Bronchial epithelial cell (primary cell): ENCODE measurements around the gene DNAL1. TPM values are rescaled to one million over a fixed set of nuclear protein-coding genes. Genes with fewer than 3 reads are reported as not detected.
A peak's percentile ranks its signal among the peaks of the same experiment; 100 is the strongest.

Experiments
- DNase-seq: peaks from one replicate; pipeline ENCODE4 v3.0.0-alpha.2; 2010; ENCODE audit warnings: low read depth
- FAIRE-seq: peaks from 2 replicates; lab custom pipeline; 2011; peaks lifted over from hg19 to GRCh38; lab: Jason Lieb, UNC
- H3K27me3 ChIP-seq: 2 replicates; pipeline ENCODE4 v1.5.1; 2011; ENCODE audit warnings: low read length; ENCODE audit not compliant: control insufficient read depth, insufficient read depth
- H3K36me3 ChIP-seq: 2 replicates; pipeline ENCODE4 v1.5.1; 2011; ENCODE audit warnings: low read length; ENCODE audit not compliant: control insufficient read depth, insufficient read depth
- H3K4me3 ChIP-seq: 2 replicates; pipeline ENCODE4 v1.5.1; 2011; ENCODE audit warnings: mild to moderate bottlenecking, low read depth, low read length, control low read depth
- CTCF ChIP-seq: IDR thresholded peaks from 2 replicates; pipeline ENCODE4 v1.5.1; 2011; ENCODE audit warnings: mild to moderate bottlenecking, moderate library complexity, low read length, control low read depth, inconsistent platforms; ENCODE audit not compliant: insufficient read depth, severe bottlenecking
- total RNA-seq: library from RNA; depleted of rRNA; stranded (reverse); fragments of >200 nt; gene quantifications from 2 replicates; pipeline ENCODE4 v1.2.1, GENCODE V29; 2014

The DNAL1 gene
- total RNA-seq, 1 donor from 2014 or later: 5.8 TPM

GRCh38 chr14:73741876-73742519 lies 97.2 kb downstream of the DNAL1 start:
- no peaks in the 10 kb centered on the region for H3K27me3 ChIP-seq
- FAIRE-seq: no peak
- no peak overlapping the region for H3K4me3 ChIP-seq
- peaks cover 21% of the 10 kb centered on the region for H3K36me3 ChIP-seq
- no peak for TF ChIP-seq CTCF
- DNase-seq: no peak

GRCh38 chr14:73742520-73743238 lies 97.9 kb downstream of the DNAL1 start:
- no peak for DNase-seq
- no peak for TF ChIP-seq CTCF
- H3K36me3 ChIP-seq: peaks cover 19% of the 10 kb centered on the region
- H3K4me3 ChIP-seq: no peak overlapping the region
- FAIRE-seq: no peak
- H3K27me3 ChIP-seq: no peaks in the 10 kb centered on the region

- no peaks in the 10 kb centered on the region for H3K27me3 ChIP-seq
- H3K36me3 ChIP-seq: peaks cover 17% of the 10 kb centered on the region
- no peak overlapping the region for H3K4me3 ChIP-seq
- FAIRE-seq (no peak), DNase-seq (no peak)
- TF ChIP-seq CTCF: no peak
Measured at GRCh38 chr14:73743431-73743931, 98.7 kb downstream of the DNAL1 start.

GRCh38 chr14:73744175-73744867 lies 99.5 kb downstream of the DNAL1 start:
- Histone ChIP-seq H3K4me3 (no peak overlapping the region), H3K27me3 (no peaks in the 10 kb centered on the region), H3K36me3 (peaks cover 10% of the 10 kb centered on the region)
- no peak for TF ChIP-seq CTCF
- FAIRE-seq (no peak), DNase-seq (peak; percentile 50)

GRCh38 chr14:73744874-73745529 lies 100.2 kb downstream of the DNAL1 start:
- Histone ChIP-seq H3K27me3 (no peaks in the 10 kb centered on the region), H3K4me3 (no peak overlapping the region), H3K36me3 (peaks cover 5% of the 10 kb centered on the region)
- DNase-seq: peak; percentile 76
- no peak for TF ChIP-seq CTCF
- FAIRE-seq: peak; percentile 86
